ENCODE data around the gene ATP1A1. TPM values are rescaled to one million over a fixed set of nuclear protein-coding genes. Genes with fewer than 3 reads are reported as not detected.

ATP1A1 gene
- total RNA-seq, 4 donors from 2014 or later = 88.5 to 222 (median 156) TPM

DNA sequence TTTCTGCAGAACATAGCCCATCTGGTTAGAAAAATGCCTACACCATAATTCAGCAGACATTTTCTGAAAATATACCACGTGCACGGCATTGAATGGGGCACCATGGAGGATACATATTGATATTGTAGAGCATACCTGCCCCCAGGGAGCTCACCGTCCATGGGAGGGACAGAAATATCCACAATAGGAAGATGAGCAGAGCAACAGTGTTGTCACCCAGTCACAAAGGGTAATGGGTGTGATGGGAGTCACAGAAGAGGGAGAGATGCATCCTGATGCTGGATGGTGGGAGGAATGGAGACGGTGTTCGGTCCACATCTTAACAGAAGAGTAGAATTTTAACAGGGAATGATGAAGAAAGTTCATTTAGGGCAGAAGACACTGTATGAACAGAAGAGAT, 51.4 kb downstream of the ATP1A1 start:
- TF ChIP-seq CTCF (IDR thresholded peaks at IDR 0.05; ENCODE audit: low read depth) = no peak

- TF ChIP-seq CTCF (IDR thresholded peaks at IDR 0.05; ENCODE audit: low read depth) = no peak
Observed at GRCh38 chr1:116424863-116425262, 51.8 kb downstream of the ATP1A1 start.

- no peak for TF ChIP-seq CTCF (IDR thresholded peaks at IDR 0.05; ENCODE audit: low read depth)
Observed at GRCh38 chr1:116425987-116426386, 52.9 kb downstream of the ATP1A1 start.

GRCh38 chr1:116426401-116426800, 53.4 kb downstream of the ATP1A1 start:
- TF ChIP-seq CTCF (IDR thresholded peaks at IDR 0.05; ENCODE audit: low read depth) = no peak

DNA sequence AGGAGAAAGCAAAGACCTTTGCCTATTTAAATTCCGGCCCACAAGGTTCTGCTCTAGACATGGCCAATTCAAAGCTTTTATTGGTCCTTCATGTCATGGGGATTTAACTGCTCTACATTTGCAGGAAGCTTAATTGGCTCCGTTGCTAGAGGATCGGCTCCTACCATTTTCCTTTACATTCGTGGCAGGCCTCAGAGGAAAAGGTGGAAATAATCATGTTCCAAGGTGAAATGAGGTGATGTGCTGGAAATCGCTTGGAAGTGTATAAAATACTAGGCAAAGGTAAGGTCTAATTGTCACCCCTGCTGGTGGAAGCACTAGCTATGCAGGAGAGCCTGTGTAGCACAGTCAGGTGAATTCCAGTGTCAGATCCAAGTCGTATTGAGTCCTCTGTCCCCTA, 55.5 kb downstream of the ATP1A1 start:
- no peak for TF ChIP-seq CTCF (IDR thresholded peaks at IDR 0.05; ENCODE audit: low read depth)

- TF ChIP-seq CTCF (IDR thresholded peaks at IDR 0.05; ENCODE audit: low read depth) = no peak
Observed at GRCh38 chr1:116429821-116430374, 56.9 kb downstream of the ATP1A1 start.

DNA sequence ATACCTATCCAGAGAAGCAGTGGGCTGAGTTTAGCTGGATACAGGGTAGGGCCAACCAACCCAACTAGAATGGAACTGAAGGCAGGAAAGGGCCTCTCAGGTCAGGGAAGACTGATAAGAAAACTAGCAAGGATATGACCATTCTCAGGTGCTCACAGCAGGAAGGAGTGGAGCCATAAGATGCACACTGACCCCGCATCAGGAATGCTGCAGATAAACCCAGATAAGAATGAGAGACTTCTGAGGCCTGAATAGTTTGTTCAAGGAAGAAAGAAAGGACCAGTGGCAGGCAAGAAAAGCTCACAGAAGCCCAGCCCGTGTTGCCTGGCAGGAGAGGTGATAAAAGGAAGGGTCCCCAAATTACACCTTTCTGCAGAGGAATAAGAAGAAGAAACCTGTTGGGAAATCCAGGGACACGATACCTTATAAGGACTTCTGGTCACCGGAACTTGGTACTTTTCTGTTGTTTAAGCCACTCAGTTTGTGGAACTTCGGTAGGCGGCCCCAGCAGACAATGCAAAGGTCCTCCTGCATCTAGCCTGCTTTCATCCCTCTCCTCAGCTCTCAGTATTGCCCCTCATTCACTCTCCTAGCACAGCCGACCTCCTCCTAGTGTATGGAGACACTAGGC, 58.9 kb downstream of the ATP1A1 start:
- no peak for TF ChIP-seq CTCF (IDR thresholded peaks at IDR 0.05; ENCODE audit: low read depth)

Measured in subcutaneous adipose tissue (tissue), 4 donors.